Mesothelial cell of epicardium (in vitro differentiated cells): ENCODE measurements around the gene HNRNPK. TPM values are rescaled to one million over a fixed set of nuclear protein-coding genes. Genes with fewer than 3 reads are reported as not detected.

Experiments used
- DNase-seq, 2 experiments: peaks; one replicate each; pipeline ENCODE4 v3.0.0; 2021; ENCODE audit warnings: low spot score in 2 of 2; ENCODE audit not compliant: unreplicated experiment in 2 of 2
- H3K27ac Mint-ChIP-seq: 2 replicates; pipeline ENCODE4 v1.8.0; 2021; ENCODE audit warnings: mixed read lengths
- H3K27me3 Mint-ChIP-seq: 2 replicates; pipeline ENCODE4 v1.8.0; 2021; ENCODE audit warnings: low read depth, mixed read lengths
- H3K36me3 Mint-ChIP-seq: 2 replicates; pipeline ENCODE4 v1.8.0; 2021; ENCODE audit warnings: mixed read lengths
- H3K4me1 Mint-ChIP-seq: 2 replicates; pipeline ENCODE4 v1.8.0; 2021; ENCODE audit warnings: mixed read lengths
- H3K4me3 Mint-ChIP-seq: 2 replicates; pipeline ENCODE4 v1.8.0; 2021; ENCODE audit warnings: mild to moderate bottlenecking, moderate library complexity, mixed read lengths
- H3K9me3 Mint-ChIP-seq: 2 replicates; pipeline ENCODE4 v1.8.0; 2021; ENCODE audit warnings: mixed read lengths
- CTCF ChIP-seq: fragments of 200-600 bp; sonication (generic); IDR thresholded peaks from one replicate; pipeline ENCODE4 v1.5.0; 2021; ENCODE audit warnings: antibody characterized with exemption; ENCODE audit not compliant: unreplicated experiment
- total RNA-seq: library from RNA; stranded (reverse); gene quantifications from 3 replicates; pipeline ENCODE4 v1.2.1, GENCODE V29; 2021

The HNRNPK gene
- total RNA-seq: 672 to 696 TPM (median 682 TPM) in 3 replicates

- H3K4me1 Mint-ChIP-seq: peaks cover 46% of the 10 kb centered on the region
- H3K27ac Mint-ChIP-seq: peak within 1 kb of the TSS; percentile 100
- peak within 1 kb of the TSS; percentile 92 for H3K4me3 Mint-ChIP-seq
- DNase-seq: peak; percentile 100
- no peak for TF ChIP-seq CTCF
- H3K9me3 Mint-ChIP-seq: no peaks in the 10 kb centered on the region
- peaks cover 26% of the 10 kb centered on the region for H3K36me3 Mint-ChIP-seq
- no peaks in the 10 kb centered on the region for H3K27me3 Mint-ChIP-seq
Measured at GRCh38 chr9:83979812-83980394, at the start of gene HNRNPK. HNRNPK (minus strand) TSS chr9:83980215; CDS start chr9:83978252, 1,963 bp downstream.

GRCh38 chr9:84027201-84027600 is 47.2 kb upstream of the HNRNPK start:
- no peaks in the 10 kb centered on the region for H3K36me3 Mint-ChIP-seq
- no peak overlapping the region for H3K4me3 Mint-ChIP-seq
- H3K4me1 Mint-ChIP-seq: no peaks in the 10 kb centered on the region
- peaks cover 11% of the 10 kb centered on the region for H3K27me3 Mint-ChIP-seq
- DNase-seq: no peak
- no peak for TF ChIP-seq CTCF
- peaks cover 8% of the 10 kb centered on the region for H3K9me3 Mint-ChIP-seq
- H3K27ac Mint-ChIP-seq: no peak overlapping the region

- DNase-seq: no peak
- no peak for TF ChIP-seq CTCF
- Mint-ChIP-seq H3K36me3 (no peaks in the 10 kb centered on the region), H3K4me3 (no peak overlapping the region), H3K4me1 (no peaks in the 10 kb centered on the region), H3K9me3 (peaks cover 8% of the 10 kb centered on the region), H3K27me3 (peaks cover 9% of the 10 kb centered on the region), H3K27ac (no peak overlapping the region)
Measured at GRCh38 chr9:84024041-84024575, 44.1 kb upstream of the HNRNPK start.

GRCh38 chr9:84007662-84008061 is 27.6 kb upstream of the HNRNPK start:
- no peak for DNase-seq
- no peaks in the 10 kb centered on the region for H3K27me3 Mint-ChIP-seq
- no peak overlapping the region for H3K4me3 Mint-ChIP-seq
- no peak for TF ChIP-seq CTCF
- H3K9me3 Mint-ChIP-seq: peaks cover 16% of the 10 kb centered on the region
- peaks cover 15% of the 10 kb centered on the region for H3K36me3 Mint-ChIP-seq
- H3K27ac Mint-ChIP-seq: no peak overlapping the region
- no peaks in the 10 kb centered on the region for H3K4me1 Mint-ChIP-seq

GRCh38 chr9:84003246-84003645 is 23.2 kb upstream of the HNRNPK start:
- no peak for DNase-seq
- H3K9me3 Mint-ChIP-seq: peaks cover 9% of the 10 kb centered on the region

More at GRCh38 chr9:84003246-84003645, 23.2 kb upstream of the HNRNPK start:
- Mint-ChIP-seq H3K4me3 (no peak overlapping the region), H3K36me3 (peaks cover 20% of the 10 kb centered on the region), H3K27me3 (no peaks in the 10 kb centered on the region), H3K27ac (no peak overlapping the region), H3K4me1 (peaks cover 14% of the 10 kb centered on the region)
- TF ChIP-seq CTCF: no peak
